NCI-H460 (cell line): ENCODE results near the gene RBMS3. TPM values are rescaled to one million over a fixed set of nuclear protein-coding genes. Genes with fewer than 3 reads are reported as not detected.
A peak's percentile ranks its signal among the peaks of the same experiment; 100 is the strongest.
"Not testable (repeated sequence)": the region's sequence is repeated elsewhere in the genome, so short reads cannot be mapped to it uniquely, and the experiment has no call there.

ENCODE experiments used
- DNase-seq: peaks from one replicate; pipeline ENCODE4 v3.0.0-alpha.2; 2016; ENCODE audit warnings: low read depth; ENCODE audit errors: extremely low read depth
- small RNA-seq, 2 experiments: library from RNA; depleted of rRNA; stranded (forward); fragments of <200 nt; gene quantifications; one replicate each; pipeline ENCODE3, GENCODE V24; 2014
- total RNA-seq: library from RNA; depleted of rRNA; stranded (reverse); fragments of >200 nt; shearing (Covaris generic); gene quantifications from 2 replicates; pipeline ENCODE4 v1.2.3, GENCODE V29; 2014

Gene RBMS3
- total RNA-seq, 1 experiment from 2014 or later: 25.8 TPM

DNA sequence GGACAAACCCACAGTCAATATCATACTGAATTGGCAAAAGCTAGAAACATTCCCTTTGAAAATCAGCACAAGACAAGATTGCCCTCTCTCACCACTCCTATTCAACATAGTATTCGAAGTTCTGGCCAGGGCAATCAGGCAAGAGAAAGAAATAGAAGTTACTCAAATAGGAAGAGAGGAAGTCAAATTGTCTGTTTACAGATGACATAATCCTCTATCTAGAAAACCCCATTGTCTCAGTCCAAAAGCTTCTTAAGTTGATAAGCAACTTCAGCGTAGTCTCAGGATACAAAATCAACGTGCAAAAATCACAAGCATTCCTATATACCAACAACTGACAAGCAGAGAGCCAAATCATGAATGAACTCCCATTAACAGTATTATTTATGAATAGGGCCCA lies 760.6 kb downstream of the RBMS3 start:
- DNase-seq: not testable (repeated sequence)

GRCh38 chr3:30042274-30042859 lies 761.5 kb downstream of the RBMS3 start:
- DNase-seq: peak; percentile 50

- no peak for DNase-seq
Observed at GRCh38 chr3:30042916-30043555, 762.2 kb downstream of the RBMS3 start.

DNA sequence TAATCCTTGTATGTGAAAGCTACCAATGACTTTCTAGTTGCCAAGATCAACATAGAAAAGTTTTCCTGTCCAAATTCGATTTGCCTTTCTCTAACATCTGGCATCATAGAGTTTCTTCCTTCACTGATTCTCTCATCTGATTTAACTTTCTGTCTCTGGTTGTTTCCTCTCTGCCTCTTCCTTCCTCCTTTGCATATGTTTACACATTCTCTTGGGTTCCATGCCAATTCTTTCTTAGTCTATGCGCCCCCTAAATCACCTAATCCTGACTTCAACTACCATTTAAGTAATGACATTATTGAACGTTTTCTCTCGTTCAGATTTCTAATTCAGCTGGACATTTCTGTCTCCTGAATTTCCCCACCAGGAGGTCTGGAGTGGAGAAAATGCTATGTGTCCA lies 763.6 kb downstream of the RBMS3 start:
- no peak for DNase-seq

GRCh38 chr3:30048431-30048830 lies 767.6 kb downstream of the RBMS3 start:
- DNase-seq: no peak

- not testable (repeated sequence) for DNase-seq
Observed at GRCh38 chr3:30050116-30050515, 769.2 kb downstream of the RBMS3 start.

DNA sequence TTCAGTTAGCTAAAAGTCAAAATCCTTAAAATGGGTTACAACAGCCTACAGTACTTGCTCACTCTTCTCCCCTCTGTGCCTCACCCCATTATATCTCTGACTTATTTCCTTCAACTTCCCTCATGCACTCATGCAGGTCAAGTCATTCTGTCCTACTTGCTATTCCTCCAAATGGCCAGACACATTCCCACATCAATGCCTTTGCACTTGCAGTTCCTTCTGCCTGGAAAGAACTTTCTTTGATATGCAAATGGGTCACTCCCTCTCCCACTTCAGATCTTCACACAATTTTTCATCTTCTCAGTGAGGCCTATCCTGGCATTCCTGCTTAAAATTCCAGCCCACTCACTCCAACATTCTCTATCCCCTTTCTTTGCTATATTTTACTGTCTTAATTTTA lies 778.4 kb downstream of the RBMS3 start:
- DNase-seq: no peak

Small RNA genes within 50 kb of the gene (small RNA-seq; reads per million reads assigned to genes)
- gene MTND4LP9: 0 reads per million in 2 experiments
